GM12875 (cell line): Measurements from ENCODE around the gene C15orf39.
"Not testable (repeated sequence)": the region's sequence is repeated elsewhere in the genome, so short reads cannot be mapped to it uniquely, and the experiment has no call there.

Experiments used
- H3K4me3 ChIP-seq: one replicate; pipeline ENCODE4 v1.5.1; 2011; ENCODE audit warnings: low read depth, low read length, control low read depth
- TF ChIP-seq, protein P1 (sequence below): IDR thresholded peaks from 2 replicates; pipeline ENCODE4 v1.5.1; 2011; ENCODE audit warnings: low read depth, mild to moderate bottlenecking, control low read depth, inconsistent platforms, low read length, moderate library complexity, borderline replicate concordance; ENCODE audit not compliant: insufficient read depth

C15orf39 gene

DNA sequence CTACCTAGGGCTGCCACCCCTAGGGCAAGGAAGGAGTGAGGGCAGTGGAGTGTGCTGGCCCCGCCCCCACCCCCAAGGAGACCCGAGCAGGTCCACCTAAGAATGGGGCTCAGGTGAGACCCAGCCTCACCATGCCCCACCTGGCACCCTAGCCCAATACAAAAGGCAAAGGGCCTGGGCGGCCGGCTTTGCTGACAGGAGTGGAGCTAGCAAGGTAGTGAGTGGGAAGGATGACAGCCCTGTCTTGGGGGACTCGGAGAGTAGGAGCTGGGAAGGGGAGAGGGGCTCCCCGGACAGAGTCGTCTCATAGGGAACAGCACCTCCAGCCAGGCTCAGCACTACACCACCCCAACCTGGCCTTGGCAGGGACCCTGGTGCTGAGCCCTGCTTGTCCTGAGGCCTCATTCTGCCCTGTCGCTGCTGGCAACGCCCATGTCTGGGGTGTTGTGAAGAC is 12.1 kb downstream of the C15orf39 start:
- TF ChIP-seq, protein P1, sequence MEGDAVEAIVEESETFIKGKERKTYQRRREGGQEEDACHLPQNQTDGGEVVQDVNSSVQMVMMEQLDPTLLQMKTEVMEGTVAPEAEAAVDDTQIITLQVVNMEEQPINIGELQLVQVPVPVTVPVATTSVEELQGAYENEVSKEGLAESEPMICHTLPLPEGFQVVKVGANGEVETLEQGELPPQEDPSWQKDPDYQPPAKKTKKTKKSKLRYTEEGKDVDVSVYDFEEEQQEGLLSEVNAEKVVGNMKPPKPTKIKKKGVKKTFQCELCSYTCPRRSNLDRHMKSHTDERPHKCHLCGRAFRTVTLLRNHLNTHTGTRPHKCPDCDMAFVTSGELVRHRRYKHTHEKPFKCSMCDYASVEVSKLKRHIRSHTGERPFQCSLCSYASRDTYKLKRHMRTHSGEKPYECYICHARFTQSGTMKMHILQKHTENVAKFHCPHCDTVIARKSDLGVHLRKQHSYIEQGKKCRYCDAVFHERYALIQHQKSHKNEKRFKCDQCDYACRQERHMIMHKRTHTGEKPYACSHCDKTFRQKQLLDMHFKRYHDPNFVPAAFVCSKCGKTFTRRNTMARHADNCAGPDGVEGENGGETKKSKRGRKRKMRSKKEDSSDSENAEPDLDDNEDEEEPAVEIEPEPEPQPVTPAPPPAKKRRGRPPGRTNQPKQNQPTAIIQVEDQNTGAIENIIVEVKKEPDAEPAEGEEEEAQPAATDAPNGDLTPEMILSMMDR: no peak
- no peak overlapping the region for H3K4me3 ChIP-seq

DNA sequence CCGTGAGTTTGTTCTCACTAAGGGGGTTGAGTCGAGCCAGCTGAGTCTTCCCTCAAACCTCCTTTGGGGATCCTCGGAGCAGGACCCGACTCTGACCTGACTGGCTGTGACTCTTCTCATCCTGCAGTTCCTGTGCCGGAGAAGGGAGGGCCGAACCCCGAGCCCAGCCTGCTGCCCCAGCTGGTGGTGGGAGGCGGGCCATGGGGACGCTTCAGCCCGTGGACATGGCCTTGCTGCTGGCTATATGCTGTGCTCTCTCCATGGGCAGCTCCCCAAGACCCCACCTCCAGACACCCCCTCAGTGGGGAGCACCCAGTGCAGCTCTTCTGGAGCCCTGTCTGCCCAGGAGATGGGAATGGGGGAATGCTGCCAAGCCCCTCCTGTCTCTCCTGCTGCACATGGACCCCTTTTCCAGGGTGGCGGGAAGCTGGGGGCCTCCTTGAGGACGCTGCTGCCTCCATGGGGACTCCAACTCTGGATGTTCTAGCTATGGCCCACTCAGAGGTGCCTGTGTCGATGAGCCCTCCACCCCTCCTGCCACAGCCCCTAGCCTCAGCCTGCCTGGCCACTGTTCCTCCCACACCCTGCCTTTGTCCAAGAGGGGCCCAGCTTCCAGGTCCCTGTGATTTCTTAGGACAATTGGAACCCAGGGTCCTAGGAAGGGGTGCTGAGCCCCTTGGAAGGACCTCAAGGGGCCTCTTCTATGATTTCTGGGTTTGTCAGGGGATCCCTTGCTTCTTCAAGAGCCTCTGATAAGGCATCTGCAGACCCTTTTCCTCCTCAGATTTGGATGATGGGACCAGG is 12.8 kb downstream of the C15orf39 start:
- TF ChIP-seq, protein P1: no peak
- H3K4me3 ChIP-seq: no peak overlapping the region

DNA sequence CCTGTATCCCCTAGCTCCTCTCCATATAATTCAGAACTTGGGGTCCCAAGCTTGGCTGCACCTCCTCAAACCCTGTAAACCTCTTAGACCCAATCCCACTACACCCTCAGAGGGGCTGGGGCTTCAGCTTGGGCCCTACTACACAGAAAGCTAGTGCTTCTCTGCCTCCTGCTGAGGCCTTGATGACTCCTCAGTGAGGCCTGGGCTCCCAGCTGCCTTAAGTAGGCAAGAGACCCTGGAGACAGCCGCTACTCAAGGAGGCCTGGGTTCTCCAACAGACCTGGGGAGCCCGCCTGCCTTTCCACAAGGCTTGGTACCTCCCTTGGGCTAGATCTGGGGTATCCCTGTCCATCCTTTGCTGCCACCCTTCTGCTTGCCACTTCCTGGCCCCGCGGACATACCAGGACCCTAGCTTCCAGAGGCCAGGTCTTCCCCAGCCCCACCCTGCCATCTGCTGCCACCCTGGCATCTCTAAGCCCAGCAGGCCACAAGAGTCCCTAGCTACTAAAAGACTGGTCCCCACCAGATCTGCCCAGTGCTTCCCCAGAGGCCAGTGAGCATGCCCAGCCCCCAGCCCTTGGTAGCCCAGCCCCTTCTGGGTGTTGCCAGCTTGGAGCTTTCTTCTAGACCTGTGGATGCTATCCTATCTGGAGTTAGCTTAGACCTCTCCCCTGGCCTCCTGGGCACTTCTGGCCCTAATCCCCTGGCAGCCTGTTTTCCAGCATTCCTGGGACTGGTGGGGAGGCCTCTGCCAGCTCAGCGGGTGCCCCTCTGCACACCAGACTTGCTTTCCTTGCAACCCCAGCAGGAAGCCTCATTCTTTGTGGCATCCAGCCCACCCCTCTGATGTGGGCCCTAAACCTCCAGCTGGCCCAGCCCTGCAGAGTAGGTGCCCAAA is 13.7 kb downstream of the C15orf39 start:
- TF ChIP-seq, protein P1: no peak
- no peak overlapping the region for H3K4me3 ChIP-seq

DNA sequence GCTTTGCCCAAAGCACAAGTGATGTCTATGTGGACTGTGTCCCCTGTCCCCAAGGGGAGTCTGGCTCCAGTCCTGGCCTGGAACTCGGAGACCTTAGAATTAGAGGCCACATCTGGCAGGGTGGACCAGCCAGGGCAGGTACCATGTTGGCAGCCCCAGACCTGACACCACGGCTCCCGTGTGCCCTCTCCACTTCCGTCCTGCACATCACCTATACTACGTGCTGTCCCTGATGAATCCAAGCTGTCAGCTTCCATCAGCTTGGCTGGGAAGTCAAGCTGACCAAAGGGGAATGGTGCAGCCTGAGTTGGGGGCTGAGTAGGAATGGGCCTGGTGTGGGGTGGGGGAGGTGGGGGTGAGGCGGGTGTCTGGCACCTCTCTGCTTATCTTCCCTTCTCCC is 15.3 kb downstream of the C15orf39 start:
- no peak overlapping the region for H3K4me3 ChIP-seq
- TF ChIP-seq, protein P1: no peak

DNA sequence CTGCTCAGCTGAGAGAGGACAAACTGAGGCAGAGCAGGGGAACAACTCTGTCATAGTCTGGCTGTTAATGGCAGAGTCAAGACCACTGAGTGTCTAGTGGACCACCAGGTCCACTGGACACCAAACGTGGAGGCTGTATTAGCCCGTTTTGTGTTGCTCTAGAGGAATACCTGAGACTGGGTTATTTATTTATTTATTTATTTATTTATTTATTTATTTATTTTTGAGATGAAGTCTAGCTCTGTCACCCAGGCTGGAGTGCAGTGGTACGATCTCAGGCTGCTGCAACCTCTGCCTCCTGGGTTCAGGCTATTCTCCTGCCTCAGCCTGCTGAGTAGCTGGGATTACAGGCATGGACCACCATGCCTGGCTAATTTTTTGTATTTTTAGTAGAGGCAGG is 15.9 kb downstream of the C15orf39 start:
- H3K4me3 ChIP-seq: not testable (repeated sequence)

DNA sequence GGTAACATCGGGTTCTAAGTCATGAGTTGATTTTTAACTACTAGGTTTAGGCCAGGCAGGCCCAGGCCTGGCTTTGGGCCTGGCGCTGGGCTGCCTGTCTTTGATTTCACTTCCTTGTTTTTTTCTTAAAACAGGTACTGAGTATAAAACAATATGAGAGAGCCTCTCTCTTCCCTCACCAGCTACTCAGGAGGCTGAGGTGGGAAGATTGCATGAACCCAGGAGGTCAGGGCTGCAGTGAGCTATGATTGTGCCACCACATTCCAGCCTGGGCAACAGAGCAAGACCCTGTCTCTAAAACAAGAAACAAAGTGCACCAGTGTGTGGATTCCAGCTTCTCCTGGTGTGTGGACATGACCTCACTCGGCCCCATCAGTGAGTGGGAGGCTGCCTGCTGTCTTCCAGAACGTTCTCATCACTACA is 17.8 kb downstream of the C15orf39 start:
- not testable (repeated sequence) for H3K4me3 ChIP-seq

DNA sequence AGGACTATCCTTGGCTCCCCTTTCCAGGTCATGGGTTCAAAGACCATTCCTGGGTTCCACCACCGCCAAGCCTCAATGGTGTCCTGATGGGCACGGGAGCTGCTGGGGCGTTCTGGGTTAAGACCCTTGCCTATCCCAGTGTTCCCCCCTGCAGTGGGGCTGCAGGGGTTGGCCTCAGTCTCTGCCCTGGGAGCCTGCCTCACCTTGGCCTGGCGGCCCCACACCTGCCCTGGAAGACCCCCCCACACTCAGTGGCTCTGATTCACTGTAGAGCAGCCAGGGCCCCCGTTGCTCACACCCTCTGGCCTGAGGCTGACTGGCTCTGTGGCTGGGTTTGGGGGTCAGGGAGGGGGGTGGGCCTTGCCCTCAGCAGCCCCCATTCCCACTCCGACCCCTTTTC is 22.0 kb downstream of the C15orf39 start:
- H3K4me3 ChIP-seq: no peak overlapping the region
- TF ChIP-seq, protein P1: no peak

DNA sequence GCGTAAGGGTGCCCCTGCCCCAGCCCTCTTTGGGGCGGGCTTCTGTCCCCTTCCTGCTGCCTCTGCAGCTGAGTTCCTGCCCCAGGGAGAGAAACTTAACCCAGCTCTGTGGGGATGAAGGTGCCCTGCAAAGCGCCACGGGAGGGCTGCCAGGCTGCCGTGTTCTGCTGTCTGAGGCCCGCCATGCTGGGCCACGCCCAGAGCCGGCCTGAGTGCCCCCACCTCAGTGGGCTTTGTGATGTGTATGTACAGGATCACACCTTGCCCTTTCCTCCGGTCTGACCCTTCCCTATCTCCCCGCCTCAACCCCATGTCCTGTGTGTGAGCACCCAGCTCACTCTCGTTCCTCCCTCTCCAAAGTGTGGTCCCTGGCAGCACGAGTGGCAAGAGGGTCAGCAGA is 22.6 kb downstream of the C15orf39 start:
- H3K4me3 ChIP-seq: no peak overlapping the region
- TF ChIP-seq, protein P1: no peak

DNA sequence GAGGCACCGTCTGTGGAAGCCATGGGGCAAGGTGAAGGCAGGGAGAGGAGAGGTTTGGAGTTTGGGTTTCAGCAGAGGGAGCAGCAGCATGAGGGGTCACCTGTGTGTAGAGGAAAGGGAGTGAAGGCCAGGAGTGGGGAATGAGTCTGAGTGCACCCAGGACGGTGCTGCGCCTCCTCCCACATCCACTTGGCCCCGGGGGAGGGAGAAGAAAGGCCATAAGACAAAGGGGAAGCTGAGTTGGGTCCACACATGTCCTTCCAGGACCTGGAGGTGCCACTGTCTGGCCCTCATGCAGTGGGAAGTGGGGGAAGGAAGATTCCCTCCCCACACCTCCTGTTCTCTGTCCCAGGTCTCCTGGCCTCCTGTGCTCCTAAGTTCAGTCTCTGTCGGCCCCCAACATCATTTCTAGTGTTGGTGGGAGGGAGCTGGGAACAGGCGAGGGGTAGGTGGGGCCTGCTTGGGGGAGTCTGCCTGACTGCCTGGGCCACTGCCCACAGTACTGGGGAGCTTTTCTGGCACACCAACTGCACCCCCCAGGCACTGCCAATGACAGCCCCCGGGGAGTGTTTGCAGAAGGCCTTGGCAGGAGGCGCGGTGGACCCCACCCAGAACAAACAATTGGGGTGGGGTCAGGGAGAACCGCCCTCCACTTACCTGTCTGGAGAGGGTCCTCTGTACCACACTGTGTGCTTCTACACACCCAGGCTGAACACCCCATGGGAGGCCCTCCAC is 23.6 kb downstream of the C15orf39 start:
- not testable (repeated sequence) for H3K4me3 ChIP-seq
